HG03108 (cell line): ENCODE results near the gene GOLGA5.

Experiments
- ATAC-seq: cut with Tn5 transposase; IDR thresholded peaks from one replicate; pipeline ENCODE4 v1.9.1; 2021; ENCODE audit warnings: moderate library complexity; ENCODE audit not compliant: unreplicated experiment

The GOLGA5 gene

DNA sequence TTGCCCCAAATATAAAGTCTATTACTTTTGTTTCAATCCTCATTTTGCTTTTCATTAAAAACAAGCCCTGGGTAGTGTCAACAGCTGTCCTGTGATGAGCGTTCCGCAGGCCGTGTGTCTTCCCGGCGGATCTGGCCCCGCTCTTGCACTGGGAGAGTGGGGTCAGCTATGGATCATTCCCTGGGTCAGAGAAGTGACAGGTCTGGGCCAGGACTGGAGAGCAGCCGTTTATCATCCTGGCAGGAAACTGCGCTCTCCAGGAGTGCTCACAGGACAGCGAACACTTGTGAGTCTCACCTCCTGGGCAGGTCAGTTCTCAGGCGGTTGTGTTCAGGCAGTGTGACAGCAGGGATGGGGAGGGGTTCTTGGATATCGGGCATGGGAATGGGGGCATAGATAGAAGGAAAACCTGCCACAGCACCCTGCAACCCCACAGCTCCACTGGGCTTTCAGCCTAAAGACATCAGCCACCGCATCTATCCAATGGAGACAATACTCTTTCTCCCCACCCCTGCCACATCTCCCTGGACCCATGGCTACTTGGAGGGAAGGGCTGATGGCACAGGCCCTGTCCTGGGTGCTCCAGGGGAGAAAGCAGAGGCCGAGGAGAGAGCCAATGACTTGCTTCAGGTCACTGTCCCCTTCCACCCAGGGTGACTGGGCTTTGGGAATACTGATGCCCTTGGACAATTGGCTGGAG lies 81.0 kb downstream of the GOLGA5 start:
- ATAC-seq, result no peak

DNA sequence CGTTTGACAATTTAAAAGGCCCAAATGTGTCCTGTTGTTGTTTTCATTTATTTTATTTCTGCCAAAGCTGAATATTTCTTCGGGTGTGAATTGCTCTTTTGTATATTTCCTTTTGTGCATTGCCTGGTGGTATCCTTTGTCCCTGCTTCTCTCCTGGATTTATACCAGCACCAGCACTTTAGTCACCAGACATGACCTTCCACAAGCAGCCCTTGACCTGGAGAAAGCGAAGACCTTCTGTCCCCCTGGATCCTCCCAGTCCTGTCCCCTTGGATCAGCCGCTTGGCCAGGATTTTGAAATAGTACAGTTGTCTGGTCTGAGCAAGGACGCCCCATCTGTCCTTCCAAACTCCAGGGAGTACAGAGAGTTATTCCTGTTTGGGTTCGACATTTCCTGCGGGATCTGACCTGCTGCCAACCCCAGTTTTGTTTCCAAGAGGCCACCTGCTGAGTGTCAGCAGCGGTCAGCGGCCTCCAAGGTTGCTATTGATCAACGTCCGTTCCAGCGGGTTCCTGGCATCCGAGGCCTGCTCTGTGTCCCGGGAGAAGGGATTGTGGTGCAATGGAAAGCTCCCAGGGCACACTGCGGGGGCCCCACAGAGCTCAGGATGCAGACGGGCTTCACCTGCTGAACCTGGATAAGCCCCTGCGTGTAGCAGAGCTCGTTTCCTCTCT lies 83.8 kb downstream of the GOLGA5 start:
- ATAC-seq, result no peak

DNA sequence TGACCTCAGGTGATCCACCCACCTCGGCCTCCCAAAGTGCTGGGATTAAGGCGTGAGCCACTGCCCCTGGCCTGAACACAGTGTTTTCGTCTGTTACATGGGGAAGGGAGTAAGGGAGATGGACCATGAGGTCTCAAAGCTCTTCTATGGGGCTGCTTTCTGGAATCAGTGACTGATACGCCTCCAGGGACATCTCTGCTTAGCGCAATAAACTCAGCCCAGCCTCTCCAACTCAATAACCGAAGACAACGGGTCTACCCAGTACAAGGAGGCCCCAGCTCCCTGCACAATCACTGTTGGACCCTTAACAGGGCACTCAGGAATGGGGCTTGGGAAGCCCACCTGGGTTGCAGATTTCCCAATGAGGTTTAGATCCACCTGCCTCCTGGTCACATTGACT lies 86.2 kb downstream of the GOLGA5 start:
- no peak for ATAC-seq

DNA sequence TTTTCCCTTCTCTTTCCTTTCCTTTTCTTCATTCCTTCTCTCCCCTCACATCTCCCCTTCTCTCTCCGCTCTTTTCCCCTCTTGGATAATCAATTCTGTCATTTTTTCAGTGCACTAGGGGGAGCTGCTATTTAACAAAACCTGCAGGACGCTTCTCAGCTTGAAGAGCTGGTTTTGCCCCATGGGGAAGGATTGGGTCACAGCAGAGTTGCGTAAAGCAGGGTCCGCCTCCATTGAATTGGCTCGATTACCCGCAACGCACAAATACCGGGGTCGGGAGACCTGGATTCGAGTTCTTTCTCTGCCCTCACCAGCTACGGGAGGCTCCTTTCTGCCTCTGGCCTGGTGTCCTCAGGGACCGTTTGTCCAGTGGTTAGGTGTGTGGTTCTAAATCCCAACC lies 86.7 kb downstream of the GOLGA5 start:
- no peak for ATAC-seq

DNA sequence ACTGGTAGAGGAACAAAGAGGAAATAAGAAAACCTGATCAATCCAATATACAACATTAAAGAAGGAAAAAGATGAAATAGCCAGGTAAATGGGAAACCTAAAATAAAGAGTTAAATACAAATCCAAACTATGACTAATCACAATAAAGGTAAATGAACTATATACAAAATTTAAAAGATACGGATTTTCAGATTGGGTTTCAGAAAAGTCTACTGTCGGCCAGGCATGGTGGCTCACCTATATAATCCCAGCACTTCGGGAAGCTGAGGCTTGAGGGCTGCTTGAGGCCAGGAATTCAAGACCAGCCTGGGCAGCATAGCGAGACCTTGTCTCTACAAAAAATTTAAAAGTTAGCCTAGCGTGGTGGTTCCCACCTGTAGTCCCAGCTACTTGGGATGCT lies 89.0 kb downstream of the GOLGA5 start:
- ATAC-seq, result no peak

DNA sequence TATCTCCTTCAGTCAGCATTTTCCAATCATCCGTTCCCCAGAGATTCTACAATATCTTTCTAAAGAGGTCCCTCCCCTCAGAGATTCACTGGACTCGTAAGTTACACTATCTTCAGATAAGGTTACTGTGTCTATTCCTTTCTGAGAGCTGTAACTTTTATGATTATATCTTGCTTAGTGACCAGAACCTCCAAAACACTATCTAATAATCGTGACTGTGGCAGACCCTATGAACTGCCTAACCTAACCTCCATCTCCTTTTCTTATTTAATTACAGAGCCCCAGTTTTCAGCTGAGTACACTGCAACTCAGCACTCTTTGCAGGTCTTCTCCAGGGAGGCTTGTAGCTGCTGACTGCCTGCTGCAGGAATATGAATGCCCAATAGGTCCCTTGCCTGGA lies 90.3 kb downstream of the GOLGA5 start:
- ATAC-seq, result no peak

DNA sequence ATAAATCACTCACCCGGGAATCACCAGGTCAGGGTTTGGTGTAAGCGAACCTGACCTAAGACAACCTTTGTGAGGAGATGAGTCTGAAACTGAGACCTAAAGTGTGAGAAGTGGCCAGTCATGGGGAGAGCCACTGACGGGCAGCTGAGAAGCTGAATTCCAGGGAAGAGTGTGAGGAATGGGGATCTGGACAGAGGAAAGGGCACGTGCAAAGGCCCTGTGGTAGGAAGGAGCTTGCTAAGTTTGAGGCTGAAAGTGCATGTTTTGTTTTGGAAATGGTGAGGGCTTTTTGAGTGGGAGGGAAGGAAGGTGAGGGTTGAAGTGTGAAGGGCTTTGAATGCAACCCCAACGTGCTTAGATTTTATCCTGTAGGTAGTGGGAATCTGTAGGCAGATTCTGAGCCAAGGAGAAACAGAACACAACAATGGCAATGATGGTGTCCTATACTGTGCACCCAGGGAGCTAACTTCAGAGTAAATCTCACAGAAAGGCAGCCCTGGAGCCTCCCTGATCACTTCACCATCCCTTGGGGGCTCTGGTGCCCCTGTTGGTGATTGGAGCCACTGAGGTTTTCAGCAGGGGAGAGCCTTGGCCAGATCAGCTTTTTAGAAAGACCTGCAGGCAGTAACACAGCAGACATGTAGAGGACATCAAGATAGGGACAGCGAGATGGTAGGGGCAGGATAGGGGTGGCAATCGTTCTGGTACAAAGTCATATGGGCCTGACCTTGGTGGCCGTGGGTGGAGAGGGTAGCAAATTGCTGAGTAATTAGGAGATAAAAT lies 91.4 kb downstream of the GOLGA5 start:
- no peak for ATAC-seq

DNA sequence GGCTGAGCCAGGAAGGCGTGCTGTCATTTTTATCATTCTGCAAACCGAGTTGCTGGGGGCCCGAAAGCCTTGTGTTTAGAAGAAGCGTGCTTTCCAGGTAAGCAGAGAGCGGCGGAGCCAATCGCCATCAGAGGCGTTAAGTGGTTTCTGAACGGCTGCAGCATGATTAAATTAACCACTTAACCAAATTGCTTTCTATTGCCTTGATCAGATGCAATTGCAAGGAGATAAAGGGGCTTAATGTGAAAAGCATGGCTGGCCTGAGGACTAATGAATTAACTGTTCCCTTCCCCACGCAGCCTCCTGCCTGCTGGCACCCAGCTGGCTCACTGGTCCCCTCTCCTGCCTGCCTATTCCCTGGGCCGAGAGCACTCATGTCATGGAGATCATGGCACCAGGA lies 92.2 kb downstream of the GOLGA5 start:
- ATAC-seq, result no peak

DNA sequence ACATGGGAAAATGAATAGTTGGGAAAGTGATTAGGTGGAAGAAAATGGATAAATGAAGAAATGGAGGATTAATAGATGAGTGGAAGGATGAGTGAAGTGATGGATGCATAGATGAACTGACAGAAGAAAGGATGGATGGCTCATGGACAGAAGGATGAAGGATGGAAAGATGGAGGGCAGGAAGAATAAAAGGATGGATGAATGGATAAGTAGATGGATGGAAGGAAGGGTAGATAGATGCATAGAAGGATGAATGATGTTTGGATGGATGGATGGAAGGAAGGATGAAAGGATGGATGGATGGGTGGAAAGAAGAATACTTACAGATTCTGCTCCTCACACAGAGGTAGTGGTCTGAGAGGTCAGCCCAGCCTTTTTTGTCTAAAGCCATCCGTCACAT lies 93.1 kb downstream of the GOLGA5 start:
- ATAC-seq, result no peak

DNA sequence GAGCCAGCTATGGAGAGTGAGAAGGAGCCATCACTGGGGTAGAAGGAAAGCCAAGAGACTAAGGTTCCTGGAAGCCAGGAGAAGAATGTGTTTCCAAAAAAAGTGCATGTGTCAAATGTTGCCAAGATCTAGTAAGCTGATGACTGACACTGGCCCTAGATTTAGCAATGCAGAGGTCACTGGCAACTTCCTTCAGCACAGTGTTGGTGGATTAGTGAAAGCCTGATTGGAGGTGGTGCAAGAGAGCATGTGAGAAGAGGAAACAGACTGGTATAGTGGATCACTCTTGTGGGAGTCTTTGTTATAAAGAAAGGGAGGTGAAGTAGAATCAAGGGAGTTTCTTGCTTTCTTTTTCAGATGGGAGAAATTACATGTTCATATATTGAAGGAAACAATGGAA lies 94.8 kb downstream of the GOLGA5 start:
- ATAC-seq, result no peak
